Measurements from ENCODE around the gene ACACB. TPM values are rescaled to one million over a fixed set of nuclear protein-coding genes. Genes with fewer than 3 reads are reported as not detected.
A peak's percentile ranks its signal among the peaks of the same experiment; 100 is the strongest.

ACACB gene
- total RNA-seq, 1 experiment from 2014 or later, result 20.0 TPM

DNA sequence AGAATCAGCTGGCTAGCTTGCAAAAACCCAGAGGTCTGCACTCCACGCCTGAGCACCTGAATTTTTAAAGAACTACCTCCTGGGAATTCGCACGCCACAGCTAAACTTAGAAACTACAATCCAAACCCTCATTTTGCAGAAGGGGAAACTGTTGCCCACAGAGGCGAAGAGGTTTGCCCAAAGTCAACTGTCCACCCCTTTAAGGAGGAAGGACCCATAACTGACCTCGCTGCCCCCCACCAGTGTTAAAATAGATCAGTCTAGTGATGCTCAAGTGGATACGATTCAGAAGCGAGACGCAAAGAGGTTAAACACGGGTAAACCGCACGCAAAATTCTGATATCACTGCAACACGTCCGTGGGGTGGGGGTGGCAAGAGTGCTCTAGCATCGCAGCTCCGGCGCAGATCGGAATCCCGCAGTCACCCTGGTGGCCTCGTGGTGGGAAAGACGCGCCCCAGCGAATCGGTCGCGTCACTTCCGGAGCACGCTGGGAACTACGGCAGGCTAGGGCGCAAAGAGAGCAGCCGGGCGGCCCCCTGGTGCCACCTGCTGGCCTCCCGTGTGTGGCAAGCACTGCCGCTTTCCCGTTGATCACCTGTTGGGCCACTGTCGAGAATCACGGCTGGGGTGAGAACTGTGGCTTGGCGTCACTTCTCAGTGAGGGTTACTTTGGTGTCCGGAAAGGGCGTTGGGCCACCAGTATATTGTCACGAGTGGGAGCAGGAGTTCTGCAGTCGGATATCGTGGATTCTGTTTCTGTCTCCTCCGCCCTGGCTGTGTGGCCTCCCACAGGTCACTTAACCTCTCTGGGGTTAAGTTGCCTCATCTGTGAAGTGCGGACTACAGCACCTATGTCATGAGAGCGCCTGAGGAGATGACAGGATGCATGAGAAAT lies 23.1 kb upstream of the ACACB start, which contains the start of gene ALKBH2:
Gene ALKBH2 (minus strand): TSS at position 451 of the 897 bp plus-strand sequence. CDS start 686 bp downstream, outside the sequence.
- peak; percentile 59 for ATAC-seq
- H3K9me3 Mint-ChIP-seq, result no peaks in the 10 kb centered on the region
- POLR2A ChIA-PET, result interaction anchor here (0.6 to 1.4 kb wide), 4 partner anchors 11 to 291 kb away, joined by 3 to 4 read pairs (median 3); no protein-coding TSS in a partner anchor
- peak; percentile 82 for TF ChIP-seq ATF1 (CRISPR knock-in tag; IDR thresholded peaks at IDR 0.05)
- peak; percentile 40; the same call in 1 of the 2 replicates for TF ChIP-seq HMGXB4 (CRISPR knock-in tag; IDR thresholded peaks at IDR 0.05)
- no peak for TF ChIP-seq MLX (CRISPR knock-in tag; IDR thresholded peaks at IDR 0.05)
- peak; percentile 99 for TF ChIP-seq TEAD1 (CRISPR knock-in tag; IDR thresholded peaks at IDR 0.05)
- TF ChIP-seq NR1H2 (CRISPR knock-in tag; IDR thresholded peaks at IDR 0.05), result no peak
- TF ChIP-seq ZNF219 (CRISPR knock-in tag; IDR thresholded peaks at IDR 0.05; ENCODE audit: borderline replicate concordance), result peak; percentile 85; the same call in 1 of the 2 replicates
- no peak for TF ChIP-seq MXD4 (CRISPR knock-in tag; IDR thresholded peaks at IDR 0.05; ENCODE audit: borderline replicate concordance)
- peak; percentile 90 for TF ChIP-seq ZNF281 (CRISPR knock-in tag; IDR thresholded peaks at IDR 0.05)
- no peak for TF ChIP-seq NR3C1 (CRISPR knock-in tag; conservative IDR thresholded peaks at IDR 0.05; ENCODE audit: low read depth)
- peak; percentile 96 for TF ChIP-seq RELA (CRISPR knock-in tag; IDR thresholded peaks at IDR 0.05; ENCODE audit: borderline replicate concordance)
- peak; percentile 89 for TF ChIP-seq E2F5 (CRISPR knock-in tag; IDR thresholded peaks at IDR 0.05)
- peak; percentile 98 for TF ChIP-seq SMAD3 (CRISPR knock-in tag; IDR thresholded peaks at IDR 0.05; ENCODE audit: borderline replicate concordance)
- TF ChIP-seq GRHL2 (CRISPR knock-in tag; IDR thresholded peaks at IDR 0.05; ENCODE audit: insufficient replicate concordance, severe bottlenecking), result no peak
- 0 out of 2 replicates have a peak, but pooled peaks have one; percentile 9 for TF ChIP-seq NFYB (CRISPR knock-in tag; conservative IDR thresholded peaks at IDR 0.05; ENCODE audit: low read depth)
- TF ChIP-seq, protein P1, sequence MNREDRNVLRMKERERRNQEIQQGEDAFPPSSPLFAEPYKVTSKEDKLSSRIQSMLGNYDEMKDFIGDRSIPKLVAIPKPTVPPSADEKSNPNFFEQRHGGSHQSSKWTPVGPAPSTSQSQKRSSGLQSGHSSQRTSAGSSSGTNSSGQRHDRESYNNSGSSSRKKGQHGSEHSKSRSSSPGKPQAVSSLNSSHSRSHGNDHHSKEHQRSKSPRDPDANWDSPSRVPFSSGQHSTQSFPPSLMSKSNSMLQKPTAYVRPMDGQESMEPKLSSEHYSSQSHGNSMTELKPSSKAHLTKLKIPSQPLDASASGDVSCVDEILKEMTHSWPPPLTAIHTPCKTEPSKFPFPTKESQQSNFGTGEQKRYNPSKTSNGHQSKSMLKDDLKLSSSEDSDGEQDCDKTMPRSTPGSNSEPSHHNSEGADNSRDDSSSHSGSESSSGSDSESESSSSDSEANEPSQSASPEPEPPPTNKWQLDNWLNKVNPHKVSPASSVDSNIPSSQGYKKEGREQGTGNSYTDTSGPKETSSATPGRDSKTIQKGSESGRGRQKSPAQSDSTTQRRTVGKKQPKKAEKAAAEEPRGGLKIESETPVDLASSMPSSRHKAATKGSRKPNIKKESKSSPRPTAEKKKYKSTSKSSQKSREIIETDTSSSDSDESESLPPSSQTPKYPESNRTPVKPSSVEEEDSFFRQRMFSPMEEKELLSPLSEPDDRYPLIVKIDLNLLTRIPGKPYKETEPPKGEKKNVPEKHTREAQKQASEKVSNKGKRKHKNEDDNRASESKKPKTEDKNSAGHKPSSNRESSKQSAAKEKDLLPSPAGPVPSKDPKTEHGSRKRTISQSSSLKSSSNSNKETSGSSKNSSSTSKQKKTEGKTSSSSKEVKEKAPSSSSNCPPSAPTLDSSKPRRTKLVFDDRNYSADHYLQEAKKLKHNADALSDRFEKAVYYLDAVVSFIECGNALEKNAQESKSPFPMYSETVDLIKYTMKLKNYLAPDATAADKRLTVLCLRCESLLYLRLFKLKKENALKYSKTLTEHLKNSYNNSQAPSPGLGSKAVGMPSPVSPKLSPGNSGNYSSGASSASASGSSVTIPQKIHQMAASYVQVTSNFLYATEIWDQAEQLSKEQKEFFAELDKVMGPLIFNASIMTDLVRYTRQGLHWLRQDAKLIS (CRISPR knock-in tag; IDR thresholded peaks at IDR 0.05; ENCODE audit: borderline replicate concordance), result peak; percentile 92; the same call in 1 of the 2 replicates
- TF ChIP-seq ETV6 (CRISPR knock-in tag; IDR thresholded peaks at IDR 0.05), result peak; percentile 99
- no peak for TF ChIP-seq IRF2 (CRISPR knock-in tag; IDR thresholded peaks at IDR 0.05; ENCODE audit: borderline replicate concordance, low read depth)
- TF ChIP-seq OVOL2 (CRISPR knock-in tag; IDR thresholded peaks at IDR 0.05; ENCODE audit: borderline replicate concordance), result no peak
- no peak for TF ChIP-seq ZNF512 (CRISPR knock-in tag; IDR thresholded peaks at IDR 0.05; ENCODE audit: borderline replicate concordance)
- no peak for TF ChIP-seq TCF7 (CRISPR knock-in tag; IDR thresholded peaks at IDR 0.05; ENCODE audit: low read depth)
- TF ChIP-seq NR2C2 (CRISPR knock-in tag; IDR thresholded peaks at IDR 0.05), result 0 out of 2 replicates have a peak, but pooled peaks have one; percentile 20
- TF ChIP-seq GTF2I (CRISPR knock-in tag; conservative IDR thresholded peaks at IDR 0.05), result peak; percentile 40; the same call in 1 of the 2 replicates
- TF ChIP-seq ZNF232 (CRISPR knock-in tag; IDR thresholded peaks at IDR 0.05), result peak; percentile 97
- TF ChIP-seq CBFB (CRISPR knock-in tag; IDR thresholded peaks at IDR 0.05; ENCODE audit: low read depth), result peak; percentile 94; the same call in 1 of the 2 replicates

More for the DNA sequence above, 23.1 kb upstream of the ACACB start, which contains the start of gene ALKBH2:
- Mint-ChIP-seq H3K4me1 (peaks cover 14% of the 10 kb centered on the region), H3K4me3 (peak within 1 kb of the TSS; percentile 59), H3K27me3 (ENCODE audit: low read depth) (peaks cover 12% of the 10 kb centered on the region), H3K27ac (no peak within 1 kb of the TSS), H3K36me3 (peaks cover 15% of the 10 kb centered on the region; the same call in 1 of the 2 replicates)
- peak; percentile 89 for DNase-seq (ENCODE audit: low spot score)
- CTCF ChIA-PET, result interaction anchor here (0.7 to 2.6 kb wide), 7 partner anchors 18 to 289 kb away, joined by 3 to 9 read pairs (median 3); partner anchors contain the start of gene USP30
